Heart left ventricle (tissue), 16 donors: ENCODE data around the gene PRC1. TPM values are rescaled to one million over a fixed set of nuclear protein-coding genes. Genes with fewer than 3 reads are reported as not detected.

Experiments used
- ATAC-seq, 4 donors: fragments of 200-7000 bp; cut with Tn5 transposase; one replicate each; pipeline ENCODE4 v1.9.1; 2020 to 2022; ENCODE audit warnings: moderate library complexity in 4 of 4, mild to moderate bottlenecking in 3 of 4, moderate number of reproducible peaks in 1 of 4
- DNase-seq, 5 donors: peaks; one replicate each; pipeline ENCODE4 v3.0.0-alpha.2; 2020
- H3K27ac ChIP-seq, 12 donors: fragments of 200-600 bp; sonication (generic) in 4 of 12; one replicate each; pipeline versions ENCODE4 v1.5.0 to v1.8.0; 2016 to 2022; ENCODE audit warnings: mild to moderate bottlenecking in 2 of 12
- H3K27me3 ChIP-seq, 9 donors: fragments of 200-600 bp; sonication (generic) in 2 of 9; one replicate each; pipeline versions ENCODE4 v1.5.1 to v1.8.0; 2016 to 2022; ENCODE audit warnings: mild to moderate bottlenecking in 3 of 9
- H3K36me3 ChIP-seq, 9 donors: fragments of 200-600 bp; sonication (generic) in 2 of 9; one replicate each; pipeline versions ENCODE4 v1.5.0 to v1.8.0; 2018 to 2022; ENCODE audit warnings: mild to moderate bottlenecking in 2 of 9
- H3K4me1 ChIP-seq, 12 donors: fragments of 200-600 bp; sonication (generic) in 4 of 12; one replicate each; pipeline versions ENCODE4 v1.5.0 to v1.8.0; 2016 to 2022; ENCODE audit warnings: mild to moderate bottlenecking in 3 of 12
- H3K4me3 ChIP-seq, 12 donors: fragments of 200-600 bp; sonication (generic) in 4 of 12; one replicate each; pipeline versions ENCODE4 v1.5.0 to v1.8.0; 2017 to 2022; ENCODE audit warnings: mild to moderate bottlenecking in 9 of 12, moderate library complexity in 4 of 12
- H3K9me3 ChIP-seq, 12 donors: fragments of 200-600 bp; sonication (generic) in 4 of 12; one replicate each; pipeline versions ENCODE4 v1.5.0 to v1.8.0; 2016 to 2022; ENCODE audit warnings: mild to moderate bottlenecking in 1 of 12
- CTCF ChIP-seq, 12 donors: fragments of 200-600 bp; sonication (generic) in 4 of 12; IDR thresholded peaks; one replicate each; pipeline versions ENCODE4 v1.5.0 to v1.8.0; 2018 to 2022; ENCODE audit warnings: antibody characterized with exemption in 12 of 12, mild to moderate bottlenecking in 5 of 12
- POLR2A ChIP-seq, 2 donors: fragments of 450-650 bp; IDR thresholded peaks; one replicate each; pipeline ENCODE4 v1.6.1; 2017; ENCODE audit warnings: antibody characterized with exemption in 2 of 2, mild to moderate bottlenecking in 2 of 2, moderate library complexity in 2 of 2
- WGBS, 4 donors: extraction: QIAGEN DNeasy Blood & Tissue Kit in 2 of 4; methylation state at CpG; one replicate each; pipeline versions ENCODE4 v1.1.5 to v1.1.7; 2013 to 2018; 5-methylcytosine and 5-hydroxymethylcytosine counted together
- intact Hi-C, 10 donors: fragments of 100-400 bp; cut with DNase I; formaldehyde crosslinking; loops; one replicate each; pipeline versions ENCODE4 v1.11.1 to v1.14.2; 2022
- polyA plus RNA-seq, 2 donors: library from polyadenylated mRNA; stranded (reverse); fragments of 200-250 nt; gene quantifications; one replicate each; pipeline ENCODE4 v1.2.3, GENCODE V29; 2013
- total RNA-seq, 9 donors: library from RNA; depleted of rRNA in 2 of 9; stranded (reverse); fragments of >200 nt in 2 of 9; fragmentation: NEBNext Ultra II Directional in 3 of 9; extraction: Animal tissue kit (Norgen Biotek cat#: 25700) in 3 of 9; gene quantifications; one replicate each; pipeline versions ENCODE4 v1.1.0 to v1.2.4, GENCODE V29; 2016 to 2023
- donor health status: ischemic (EF 13 %, LVEDD 7.1; RV severe dilation, severe dysfunction).
- donor health status: healthy with polysubstance abuse.
- donor health status: DM: no; HTN: yes; CAD: no.
- donor health status: DM: no; HTN: no; CAD: no.
- donor health status: ischemic (EF 25% LVEDD 6.9; RV normal size, moderate dysfunction).
- donor health status: ischemic (EF 25% LVEDD 5.7; RV mildly dilated, moderate dysfunction).
- donor health status: healthy.
- donor health status: DM: yes; HTN: yes; CAD: no.
- donor health status: ischemic (EF 35%, LVEDD 5.7; RV mildly dilated, moderate dysfunction).
- donor health status: nonischemic (EF 11% LVEDD 7.7; RV severe dilation, severe dysfunction).
- donor health status: DM: yes; HTN: yes; CAD: no.
- donor health status: PGD.
- donor health status: ischemic (EF 29% LVEDD 5.4; RV normal size, mild dysfunction).
- donor health status: nonischemic (EF 23%, LVEDD 6.1; RV moderate dilation, normal function).

Gene PRC1
- total and polyA plus RNA-seq, 11 donors = 1.9 to 25.7 (median 4.7) TPM

DNA sequence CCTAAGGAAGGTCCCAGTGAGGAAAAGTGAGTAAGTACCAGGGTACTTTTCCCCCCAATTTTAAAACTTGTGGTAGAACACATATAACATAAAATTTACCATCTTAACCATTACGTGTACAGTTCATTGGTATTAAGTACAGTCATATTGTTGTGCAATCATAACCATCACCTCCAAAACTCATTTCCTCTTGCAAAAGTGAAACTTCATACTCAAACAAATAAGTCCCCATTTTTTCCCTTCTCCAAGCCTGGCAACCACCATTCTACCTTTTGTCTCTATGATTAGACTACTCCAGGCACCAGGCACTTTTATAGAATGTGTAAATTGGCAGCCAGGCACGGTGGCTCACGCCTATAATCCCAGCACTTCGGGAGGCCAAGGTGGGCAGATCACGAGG lies 12.2 kb downstream of the PRC1 start:
- no peak for ATAC-seq
- Histone ChIP-seq H3K36me3 (peaks cover 0 to 46% (median 3%) of the 10 kb centered on the region in 9 donors), H3K27me3 (no peaks in the 10 kb centered on the region), H3K4me1 (no peaks in the 10 kb centered on the region), H3K27ac (no peak overlapping the region), H3K9me3 (no peaks in the 10 kb centered on the region), H3K4me3 (no peak overlapping the region)
- 93 to 97% (median 95%) methylated on average over 5 of the region's 5 CpGs for whole genome bisulfite sequencing, 4 donors
- intact Hi-C loops = no loop called here
- TF ChIP-seq CTCF (IDR thresholded peaks at IDR 0.05) (no peak), POLR2A (IDR thresholded peaks at IDR 0.05) (no peak)
- DNase-seq = no peak

GRCh38 chr15:90981681-90982080 lies 12.7 kb downstream of the PRC1 start:
- H3K36me3 ChIP-seq = peaks cover 0 to 51% (median 3%) of the 10 kb centered on the region in 9 donors
- intact Hi-C loops = no loop called here

GRCh38 chr15:90979582-90979981 lies 14.8 kb downstream of the PRC1 start:
- intact Hi-C loops = no loop called here
- no peaks in the 10 kb centered on the region for H3K4me1 ChIP-seq
- H3K27me3 ChIP-seq = no peaks in the 10 kb centered on the region
- H3K36me3 ChIP-seq = peaks cover 0 to 63% (median 3%) of the 10 kb centered on the region in 9 donors
- WGBS, 4 donors = 49 to 73% (median 58%) methylated on average over 1 of the region's 1 CpG
- H3K27ac ChIP-seq = no peak overlapping the region
- DNase-seq = no peak
- H3K9me3 ChIP-seq = no peaks in the 10 kb centered on the region
- no peak overlapping the region for H3K4me3 ChIP-seq
- TF ChIP-seq POLR2A (IDR thresholded peaks at IDR 0.05) (no peak), CTCF (IDR thresholded peaks at IDR 0.05) (no peak)
- no peak for ATAC-seq

More at GRCh38 chr15:90981681-90982080, 12.7 kb downstream of the PRC1 start:
- ATAC-seq (no peak), DNase-seq (no peak)
- Histone ChIP-seq H3K4me1 (no peaks in the 10 kb centered on the region), H3K4me3 (no peak overlapping the region), H3K9me3 (no peaks in the 10 kb centered on the region), H3K27me3 (no peaks in the 10 kb centered on the region), H3K27ac (no peak overlapping the region)
- TF ChIP-seq CTCF (IDR thresholded peaks at IDR 0.05) = no peak
- no peak for TF ChIP-seq POLR2A (IDR thresholded peaks at IDR 0.05)
- WGBS, 4 donors = 87 to 96% (median 91%) methylated on average over 6 of the region's 6 CpGs

DNA sequence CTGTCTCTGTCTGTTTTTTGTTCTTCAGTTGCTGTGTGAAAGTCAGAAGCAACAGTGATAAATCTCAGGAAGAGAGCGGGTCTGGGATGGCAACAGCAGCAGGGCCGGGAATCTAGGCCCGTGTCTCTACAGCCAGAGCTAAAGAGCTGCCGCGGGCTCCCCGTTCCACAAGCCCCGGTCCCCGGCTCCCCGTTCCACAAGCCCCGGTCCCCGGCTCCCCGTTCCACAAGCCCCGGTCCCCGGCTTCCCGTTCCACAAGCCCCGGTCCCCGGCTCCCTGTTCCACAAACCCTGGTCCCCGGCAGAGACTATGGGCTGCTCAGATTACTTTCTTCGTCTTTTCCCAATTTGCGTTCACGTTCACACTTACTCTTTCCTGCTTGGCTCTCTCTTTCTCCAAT lies 20.1 kb downstream of the PRC1 start:
- TF ChIP-seq CTCF (IDR thresholded peaks at IDR 0.05) (no peak), POLR2A (IDR thresholded peaks at IDR 0.05) (no peak)
- peaks cover 0 to 56% (median 0%) of the 10 kb centered on the region in 9 donors for H3K36me3 ChIP-seq
- H3K9me3 ChIP-seq = no peaks in the 10 kb centered on the region
- ATAC-seq (no peak), DNase-seq (no peak)
- WGBS, 4 donors = 95 to 96% (median 96%) methylated on average over 20 to 21 of the region's 21 CpGs
- intact Hi-C loops = no loop called here
- H3K27ac ChIP-seq = no peak overlapping the region
- H3K4me1 ChIP-seq = no peaks in the 10 kb centered on the region
- no peak overlapping the region for H3K4me3 ChIP-seq
- H3K27me3 ChIP-seq = no peaks in the 10 kb centered on the region
